CD8-positive, alpha-beta memory T cell (primary cell): ENCODE measurements around the gene RDH5. TPM values are rescaled to one million over a fixed set of nuclear protein-coding genes. Genes with fewer than 3 reads are reported as not detected.
A peak's percentile ranks its signal among the peaks of the same experiment; 100 is the strongest.

Source experiments
- CTCF ChIA-PET: fragments of 350-600 bp; sonication (Branson Sonifier 250); formaldehyde crosslinking; loops from one replicate; lab custom pipeline; 2021; ENCODE audit warnings: antibody characterized with exemption; lab: Charles Lee
- POLR2A ChIA-PET: fragments of 350-600 bp; sonication (Branson Sonifier 250); formaldehyde crosslinking; loops from one replicate; lab custom pipeline; 2021; ENCODE audit warnings: antibody characterized with exemption; lab: Charles Lee
- DNase-seq, 5 donors: peaks; one replicate each; pipeline versions ENCODE4 v3.0.0 to v3.0.0-alpha.2; 2020 to 2022; ENCODE audit warnings: mixed read lengths in 1 of 5
- H3K27ac ChIP-seq: one replicate; pipeline ENCODE4 v1.7.0; 2013; ENCODE audit warnings: low read depth, mild to moderate bottlenecking, low read length, moderate library complexity
- H3K27me3 ChIP-seq: 2 replicates; pipeline ENCODE4 v1.7.0; 2013; ENCODE audit warnings: low read length, mild to moderate bottlenecking; ENCODE audit not compliant: insufficient read depth, poor library complexity, severe bottlenecking
- H3K36me3 ChIP-seq: 2 replicates; pipeline ENCODE4 v1.7.0; 2013; ENCODE audit warnings: mild to moderate bottlenecking, low read length, moderate library complexity; ENCODE audit not compliant: insufficient read depth
- H3K4me1 ChIP-seq: 2 replicates; pipeline ENCODE4 v1.7.0; 2013; ENCODE audit warnings: mild to moderate bottlenecking, low read length, moderate library complexity; ENCODE audit not compliant: insufficient read depth
- H3K4me3 ChIP-seq: 2 replicates; pipeline ENCODE4 v1.7.0; 2013; ENCODE audit warnings: mild to moderate bottlenecking, low read length
- H3K9me3 ChIP-seq: 2 replicates; pipeline ENCODE4 v1.7.0; 2013; ENCODE audit warnings: mild to moderate bottlenecking, low read length
- H3K27ac Mint-ChIP-seq, 8 donors: one replicate each; pipeline ENCODE4 v1.8.0; 2020 to 2021; ENCODE audit warnings: mixed read lengths in 8 of 8, mild to moderate bottlenecking in 6 of 8, inconsistent platforms in 3 of 8, moderate library complexity in 3 of 8
- H3K27me3 Mint-ChIP-seq, 2 donors: one replicate each; pipeline ENCODE4 v1.8.0; 2020 to 2021; ENCODE audit warnings: mixed read lengths in 2 of 2, mild to moderate bottlenecking in 1 of 2, moderate library complexity in 1 of 2
- H3K36me3 Mint-ChIP-seq, 3 donors: one replicate each; pipeline ENCODE4 v1.8.0; 2020 to 2021; ENCODE audit warnings: mixed read lengths in 3 of 3, inconsistent platforms in 1 of 3, mild to moderate bottlenecking in 1 of 3
- H3K4me1 Mint-ChIP-seq, 3 donors: one replicate each; pipeline ENCODE4 v1.8.0; 2020 to 2021; ENCODE audit warnings: mixed read lengths in 3 of 3, inconsistent platforms in 1 of 3, mild to moderate bottlenecking in 1 of 3
- H3K4me3 Mint-ChIP-seq, 7 donors: one replicate each; pipeline ENCODE4 v1.8.0; 2020 to 2021; ENCODE audit warnings: mixed read lengths in 7 of 7, mild to moderate bottlenecking in 6 of 7, moderate library complexity in 4 of 7, inconsistent platforms in 2 of 7
- H3K9me3 Mint-ChIP-seq, 5 donors: one replicate each; pipeline ENCODE4 v1.8.0; 2020 to 2022; ENCODE audit warnings: mixed read lengths in 5 of 5, mild to moderate bottlenecking in 3 of 5, moderate library complexity in 2 of 5, inconsistent platforms in 1 of 5
- polyA plus RNA-seq: library from polyadenylated mRNA; unstranded; fragments of 300-500 nt; fragmentation: Illumina TruSeq; gene quantifications from one replicate; pipeline ENCODE4 v1.2.3, GENCODE V29; 2021
- total RNA-seq, 2 experiments: library from RNA; stranded (reverse); gene quantifications; one replicate each; pipeline ENCODE4 v1.2.3, GENCODE V29; 2021

RDH5 gene
- total and polyA plus RNA-seq, 3 experiments from 2014 or later = 0.90 to 8.5 (median 8.1) TPM

DNA sequence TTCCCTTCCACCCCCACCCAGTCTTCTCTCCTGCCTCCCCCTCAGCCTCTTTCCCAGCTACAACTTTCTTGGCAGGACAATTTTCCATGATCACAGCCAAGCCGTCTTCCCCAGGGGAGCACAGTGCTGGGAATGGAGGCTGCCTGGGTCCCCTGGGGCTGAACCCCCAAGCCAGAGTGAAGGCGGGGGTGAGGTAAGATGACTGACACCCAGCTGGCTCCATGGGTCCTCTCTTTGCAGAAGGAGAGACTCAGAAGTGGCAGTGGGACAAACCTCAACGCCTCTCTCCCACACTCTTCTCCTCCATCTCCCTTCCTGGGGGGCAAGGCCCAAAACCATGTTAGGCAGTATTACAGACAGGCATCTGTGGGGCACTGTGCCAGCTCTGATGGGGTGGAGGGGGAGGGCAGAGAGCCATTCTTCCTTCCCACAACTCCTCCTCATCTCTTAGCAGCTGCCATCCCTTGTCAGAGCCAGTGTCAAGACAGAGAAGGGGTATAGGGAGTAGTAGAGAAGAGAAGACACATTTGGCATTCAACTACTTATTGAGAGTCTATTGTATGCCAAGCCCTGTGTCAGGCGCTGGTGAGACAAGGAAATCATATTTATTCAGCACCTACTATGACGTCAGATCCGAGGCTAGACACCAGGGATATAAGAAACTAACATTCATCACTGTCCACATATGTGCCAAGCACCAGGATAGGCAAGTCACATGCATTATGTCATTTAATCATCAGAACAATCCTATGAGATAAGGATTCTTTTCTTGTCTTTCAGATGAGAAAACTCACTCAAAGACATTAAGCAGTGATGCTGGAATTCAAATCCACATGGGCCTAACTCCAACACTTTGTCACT is 16.1 kb upstream of the RDH5 start:
- H3K9me3 ChIP-seq = no peaks in the 10 kb centered on the region
- CTCF ChIA-PET = interaction anchor here (1.1 kb wide), 1 partner anchor 48 kb away, joined by 3 read pairs; no protein-coding TSS in a partner anchor
- H3K36me3 ChIP-seq = no peaks in the 10 kb centered on the region
- H3K4me1 ChIP-seq = peaks cover 16% of the 10 kb centered on the region
- no peak overlapping the region for H3K4me3 ChIP-seq
- no peak overlapping the region for H3K27ac ChIP-seq
- Mint-ChIP-seq H3K27me3 (peaks cover 19 to 29% of the 10 kb centered on the region in 2 donors), H3K4me3 (no peak overlapping the region), H3K36me3 (peaks cover 0 to 2% (median 0%) of the 10 kb centered on the region in 3 donors), H3K27ac (peak overlapping the region in 1 of 8 donors; percentile 92), H3K4me1 (peaks cover 17 to 21% (median 19%) of the 10 kb centered on the region in 3 donors), H3K9me3 (no peaks in the 10 kb centered on the region)
- H3K27me3 ChIP-seq = peaks cover 12% of the 10 kb centered on the region
- no peak for DNase-seq
- POLR2A ChIA-PET = no interaction called here

DNA sequence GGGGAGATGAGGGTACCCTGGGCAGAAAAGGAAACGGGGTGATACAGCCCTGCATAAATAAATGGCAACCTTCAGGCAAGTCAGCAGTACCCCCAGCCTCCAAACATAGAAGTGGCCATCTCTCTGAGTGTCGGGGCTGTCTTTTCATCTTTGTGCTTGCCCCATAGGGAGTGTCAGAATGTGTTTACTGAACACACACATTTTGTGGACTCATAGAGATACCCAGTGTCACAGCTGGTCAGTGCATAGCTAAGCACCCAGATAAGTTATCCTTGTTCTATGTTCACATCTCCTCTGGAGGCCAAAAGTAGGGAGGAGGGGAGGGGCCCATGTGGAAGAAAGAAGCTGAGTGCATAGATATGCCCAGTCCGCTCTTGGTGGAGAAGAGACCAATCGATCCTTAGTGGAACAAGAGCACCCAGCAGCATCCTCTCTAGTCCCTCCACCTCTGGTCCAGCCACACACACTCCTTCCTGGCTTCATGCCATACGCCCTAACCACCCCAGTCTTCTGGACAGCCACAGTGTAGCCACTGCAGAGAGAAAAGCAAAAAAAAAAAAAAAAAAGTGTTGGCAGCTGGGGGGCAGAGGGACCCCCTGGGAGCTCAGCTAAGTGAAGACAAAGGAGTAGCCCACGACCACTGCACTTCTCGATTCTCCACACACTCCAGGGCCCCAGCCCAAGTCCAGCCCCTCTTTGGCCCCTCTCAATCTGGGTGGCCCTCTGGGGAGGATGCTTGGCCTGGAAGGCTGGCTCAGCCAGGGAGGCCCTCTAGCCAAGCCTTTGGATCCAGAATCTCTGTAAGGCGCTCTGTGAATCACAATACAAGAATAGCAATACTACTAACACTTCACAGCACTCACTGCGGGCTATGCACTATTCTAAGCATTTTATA is 15.1 kb upstream of the RDH5 start:
- H3K36me3 Mint-ChIP-seq = no peaks in the 10 kb centered on the region
- Histone ChIP-seq H3K9me3 (no peaks in the 10 kb centered on the region), H3K27ac (no peak overlapping the region), H3K4me3 (no peak overlapping the region), H3K36me3 (no peaks in the 10 kb centered on the region), H3K27me3 (peaks cover 12% of the 10 kb centered on the region), H3K4me1 (peaks cover 16% of the 10 kb centered on the region)
- ChIA-PET CTCF (interaction anchor here (1.0 to 1.3 kb wide), 3 partner anchors 49 to 125 kb away, joined by 3 to 5 read pairs (median 4); partner anchors contain the start of gene DNAJC14), POLR2A (no interaction called here)
- H3K9me3 Mint-ChIP-seq = no peaks in the 10 kb centered on the region
- H3K4me1 Mint-ChIP-seq = peaks cover 18 to 22% (median 20%) of the 10 kb centered on the region in 3 donors
- H3K27me3 Mint-ChIP-seq = peaks cover 25 to 27% of the 10 kb centered on the region in 2 donors
- peak in 1 of 5 donors; percentile 14 for DNase-seq
- H3K4me3 Mint-ChIP-seq = no peak overlapping the region
- peak overlapping the region in 1 of 8 donors; percentile 18 for H3K27ac Mint-ChIP-seq

GRCh38 chr12:55705782-55706402 is 14.3 kb upstream of the RDH5 start:
- no peak overlapping the region for H3K27ac Mint-ChIP-seq
- Histone ChIP-seq H3K36me3 (no peaks in the 10 kb centered on the region), H3K27ac (no peak overlapping the region), H3K4me1 (peaks cover 16% of the 10 kb centered on the region), H3K27me3 (peaks cover 12% of the 10 kb centered on the region), H3K9me3 (no peaks in the 10 kb centered on the region), H3K4me3 (no peak overlapping the region)
- ChIA-PET POLR2A (interaction anchor here (1.0 kb wide), 1 partner anchor 10 kb away, joined by 3 read pairs; no protein-coding TSS in a partner anchor), CTCF (interaction anchor here (1.0 to 1.3 kb wide), 3 partner anchors 60 to 124 kb away, joined by 4 to 5 read pairs (median 4); partner anchors contain the start of gene DNAJC14)
- peaks cover 18 to 22% (median 20%) of the 10 kb centered on the region in 3 donors for H3K4me1 Mint-ChIP-seq
- no peaks in the 10 kb centered on the region for H3K36me3 Mint-ChIP-seq
- peak in 1 of 5 donors; percentile 47 for DNase-seq
- H3K4me3 Mint-ChIP-seq = peak overlapping the region in 5 of 7 donors; percentile 34 to 61 (median 54)
- H3K27me3 Mint-ChIP-seq = peaks cover 25 to 29% of the 10 kb centered on the region in 2 donors
- H3K9me3 Mint-ChIP-seq = no peaks in the 10 kb centered on the region

- CTCF ChIA-PET = interaction anchor here (1.1 to 1.4 kb wide), 4 partner anchors 18 to 123 kb away, joined by 4 to 5 read pairs (median 4); partner anchors contain the start of gene DNAJC14
- H3K4me3 ChIP-seq = no peak overlapping the region
- Mint-ChIP-seq H3K9me3 (no peaks in the 10 kb centered on the region), H3K4me1 (peaks cover 18 to 22% (median 20%) of the 10 kb centered on the region in 3 donors), H3K27me3 (peaks cover 25 to 29% of the 10 kb centered on the region in 2 donors), H3K27ac (peak overlapping the region in 2 of 8 donors; percentile 24 to 93), H3K36me3 (no peaks in the 10 kb centered on the region), H3K4me3 (peak overlapping the region; percentile 67 to 93 (median 74))
- no peaks in the 10 kb centered on the region for H3K9me3 ChIP-seq
- POLR2A ChIA-PET = interaction anchor here (1.0 kb wide), 1 partner anchor 9 kb away, joined by 3 read pairs; no protein-coding TSS in a partner anchor
- no peaks in the 10 kb centered on the region for H3K36me3 ChIP-seq
- peaks cover 16% of the 10 kb centered on the region for H3K4me1 ChIP-seq
- DNase-seq = no peak
- no peak overlapping the region for H3K27ac ChIP-seq
- peaks cover 12% of the 10 kb centered on the region for H3K27me3 ChIP-seq
Observed at GRCh38 chr12:55706568-55707218, 13.5 kb upstream of the RDH5 start.

DNA sequence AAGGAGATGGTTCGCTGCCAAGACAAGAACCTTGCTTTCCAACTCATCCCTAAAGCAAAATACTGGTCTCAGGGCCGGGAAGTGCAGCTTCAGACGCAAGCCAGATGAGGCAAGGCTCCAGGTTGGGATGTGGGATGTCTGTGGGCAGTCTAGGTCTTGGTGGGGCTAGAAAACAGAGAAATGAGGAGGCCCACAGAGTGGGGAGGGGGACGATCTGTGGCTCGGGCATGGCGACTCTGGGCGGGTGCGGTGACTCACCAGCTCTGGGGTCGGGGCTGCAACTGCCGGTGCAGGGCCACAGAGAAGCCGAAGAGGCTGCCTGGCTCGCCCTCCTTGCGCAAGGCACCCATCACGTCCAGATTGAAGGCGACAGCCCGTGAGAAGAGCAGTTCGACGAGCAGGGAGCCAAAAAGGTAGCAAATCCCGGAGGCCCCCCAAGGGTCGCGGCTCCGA is 12.9 kb upstream of the RDH5 start:
- Histone ChIP-seq H3K36me3 (no peaks in the 10 kb centered on the region), H3K27ac (no peak overlapping the region), H3K9me3 (no peaks in the 10 kb centered on the region), H3K4me3 (no peak overlapping the region), H3K4me1 (peaks cover 16% of the 10 kb centered on the region), H3K27me3 (peaks cover 12% of the 10 kb centered on the region)
- H3K36me3 Mint-ChIP-seq = no peaks in the 10 kb centered on the region
- ChIA-PET CTCF (interaction anchor here (1.1 to 1.4 kb wide), 3 partner anchors 17 to 61 kb away, joined by 4 to 5 read pairs (median 4); no protein-coding TSS in a partner anchor), POLR2A (no interaction called here)
- H3K4me3 Mint-ChIP-seq = peak overlapping the region; percentile 67 to 93 (median 74)
- no peak for DNase-seq
- peaks cover 18 to 22% (median 20%) of the 10 kb centered on the region in 3 donors for H3K4me1 Mint-ChIP-seq
- peaks cover 25 to 29% of the 10 kb centered on the region in 2 donors for H3K27me3 Mint-ChIP-seq
- H3K27ac Mint-ChIP-seq = peak overlapping the region in 2 of 8 donors; percentile 24 to 81
- H3K9me3 Mint-ChIP-seq = no peaks in the 10 kb centered on the region

GRCh38 chr12:55707841-55708694 is 12.1 kb upstream of the RDH5 start, which contains the start of gene ITGA7:
ITGA7 (minus strand) TSS chr12:55707904; CDS start chr12:55707682, 222 bp downstream.
- Histone ChIP-seq H3K4me1 (peaks cover 16% of the 10 kb centered on the region), H3K27me3 (peaks cover 12% of the 10 kb centered on the region), H3K36me3 (no peaks in the 10 kb centered on the region), H3K27ac (no peak within 1 kb of the TSS), H3K9me3 (no peaks in the 10 kb centered on the region), H3K4me3 (peak within 1 kb of the TSS; percentile 60)
- Mint-ChIP-seq H3K4me1 (peaks cover 18 to 22% (median 20%) of the 10 kb centered on the region in 3 donors), H3K4me3 (peak within 1 kb of the TSS; percentile 71 to 93 (median 87)), H3K36me3 (no peaks in the 10 kb centered on the region), H3K27me3 (peaks cover 25 to 28% of the 10 kb centered on the region in 2 donors), H3K27ac (peak within 1 kb of the TSS in 4 of 8 donors; percentile 35 to 81 (median 60)), H3K9me3 (no peaks in the 10 kb centered on the region)
- DNase-seq = peak; percentile 36 to 73 (median 52)
- POLR2A ChIA-PET = no interaction called here
- CTCF ChIA-PET = interaction anchor here (1.4 kb wide), 2 partner anchors 17 to 52 kb away, joined by 4 to 5 read pairs; no protein-coding TSS in a partner anchor
